ENCODE measurements around the gene NMNAT3.

DNA sequence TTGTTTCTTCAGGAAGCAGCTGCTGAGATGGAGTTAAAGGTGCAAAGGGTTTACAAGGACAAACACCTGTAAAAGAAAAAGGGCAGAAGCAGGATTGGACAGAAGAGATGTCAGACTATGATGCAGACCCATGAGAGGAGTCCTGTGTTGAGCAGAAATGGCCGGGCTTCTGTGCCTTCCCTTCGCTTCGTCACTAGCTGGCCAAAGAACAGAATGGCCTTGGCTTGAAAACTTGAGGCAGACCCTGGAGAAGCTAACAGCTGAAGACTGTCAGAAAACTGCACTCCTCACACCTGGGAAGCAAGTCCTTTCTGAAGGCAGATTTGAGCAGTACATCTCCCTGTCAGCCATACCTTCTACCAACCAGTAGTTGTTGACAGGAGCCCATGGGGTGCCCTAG, 8.4 kb upstream of the NMNAT3 start:
- TF ChIP-seq EZH2 (IDR thresholded peaks at IDR 0.05; ENCODE audit: insufficient read depth, poor library complexity, severe bottlenecking) (no peak), EZH2phosphoT487 (IDR thresholded peaks at IDR 0.05; ENCODE audit: insufficient read depth, low read depth) (no peak)
